Measurements from ENCODE around the gene UST. TPM values are rescaled to one million over a fixed set of nuclear protein-coding genes. Genes with fewer than 3 reads are reported as not detected.

Gene UST
- total and polyA plus RNA-seq, 9 of the 15 experiments (the other 6 are each of a cell fraction or from before 2014, with no cell fraction given): 0.04 to 0.10 TPM; not detected in 7

- Histone ChIP-seq H3K9me1 (ENCODE audit: control insufficient read depth, insufficient read depth, low read length) (no peaks in the 10 kb centered on the region), H3K4me1 (replicated peaks in 1 of 2; ENCODE audit: control insufficient read depth in 2 of 2, insufficient read depth in 2 of 2, low read length in 2 of 2) (no peaks in the 10 kb centered on the region), H3K9ac (ENCODE audit: insufficient read depth in 1 of 2, low read depth in 2 of 2, low read length in 2 of 2) (no peak overlapping the region), H3K9me3 (replicated peaks; ENCODE audit: control insufficient read depth, insufficient read depth, low read depth, low read length) (0 out of 2 replicates have a peak, but pooled peaks cover 2% of the 10 kb centered on the region), H3K79me2 (ENCODE audit: control insufficient read depth, insufficient read depth, low read length) (no peaks in the 10 kb centered on the region), H3K4me2 (ENCODE audit: insufficient read depth, low read length) (no peak overlapping the region), H3K36me3 (ENCODE audit: control insufficient read depth, insufficient read depth, low read length) (no peaks in the 10 kb centered on the region), H3K27me3 (ENCODE audit: control insufficient read depth in 2 of 2, insufficient read depth in 2 of 2, low read length in 2 of 2) (no peaks in the 10 kb centered on the region), H2AFZ (ENCODE audit: low read depth, low read length) (no peak overlapping the region), H3K4me3 (no peak overlapping the region), H3K27ac (ENCODE audit: extremely low read depth, low read depth, low read length) (no peak overlapping the region), H4K20me1 (replicated peaks; ENCODE audit: control insufficient read depth, insufficient read depth, low read length) (no peaks in the 10 kb centered on the region)
- DNase-seq (ENCODE audit: extremely low read depth in 1 of 4, low spot score in 3 of 4): no peak
- BruUV-seq (replicated peaks): no TSS peak
- no peak for FAIRE-seq
- CTCF ChIA-PET (ENCODE audit: low intra/inter-chr PET ratio): no interaction called here
- TF ChIP-seq SIRT6 (IDR thresholded peaks at IDR 0.05; ENCODE audit: low read depth, low read length) (no peak), EP300 (IDR thresholded peaks at IDR 0.05; ENCODE audit: low read length) (no peak), KAT2B (IDR thresholded peaks at IDR 0.05; ENCODE audit: low read depth, low read length) (no peak), FOXM1 (IDR thresholded peaks at IDR 0.05; ENCODE audit: low read depth) (no peak), FOXM1 (CRISPR knock-in tag; IDR thresholded peaks at IDR 0.05; ENCODE audit: low read depth) (no peak)
- in situ Hi-C loops (cut with MboI): no loop called here
- intact Hi-C loops (cut with micrococcal nuclease): no loop called here
- ATAC-seq: no peak
- POLR2A ChIA-PET: interaction anchor here (0.6 kb wide), 1 partner anchor 15 kb away, joined by 3 read pairs; no protein-coding TSS in a partner anchor
- WGBS (ENCODE audit: insufficient coverage, low coverage, missing lambda C conversion rate): 6% methylated on average over 3 of the region's 3 CpGs
These were observed 70.9 kb downstream of the UST start for GRCh38 chr6:148817689-148818088.

- POLR2A ChIA-PET: no interaction called here
- no TSS peak for BruUV-seq (replicated peaks)
- CTCF ChIA-PET (ENCODE audit: low intra/inter-chr PET ratio): no interaction called here
- in situ Hi-C loops (cut with MboI) (no loop called here), intact Hi-C loops (cut with micrococcal nuclease) (no loop called here)
- Histone ChIP-seq H3K9me3 (replicated peaks; ENCODE audit: control insufficient read depth, insufficient read depth, low read depth, low read length) (0 out of 2 replicates have a peak, but pooled peaks cover 2% of the 10 kb centered on the region), H4K20me1 (replicated peaks; ENCODE audit: control insufficient read depth, insufficient read depth, low read length) (no peaks in the 10 kb centered on the region), H3K9me1 (ENCODE audit: control insufficient read depth, insufficient read depth, low read length) (no peaks in the 10 kb centered on the region), H3K4me2 (ENCODE audit: insufficient read depth, low read length) (no peak overlapping the region), H3K36me3 (ENCODE audit: control insufficient read depth, insufficient read depth, low read length) (no peaks in the 10 kb centered on the region), H3K4me3 (no peak overlapping the region), H3K27ac (ENCODE audit: extremely low read depth, low read depth, low read length) (no peak overlapping the region), H3K9ac (ENCODE audit: insufficient read depth in 1 of 2, low read depth in 2 of 2, low read length in 2 of 2) (no peak overlapping the region), H3K4me1 (replicated peaks in 1 of 2; ENCODE audit: control insufficient read depth in 2 of 2, insufficient read depth in 2 of 2, low read length in 2 of 2) (no peaks in the 10 kb centered on the region), H3K79me2 (ENCODE audit: control insufficient read depth, insufficient read depth, low read length) (no peaks in the 10 kb centered on the region), H3K27me3 (ENCODE audit: control insufficient read depth in 2 of 2, insufficient read depth in 2 of 2, low read length in 2 of 2) (no peaks in the 10 kb centered on the region), H2AFZ (ENCODE audit: low read depth, low read length) (no peak overlapping the region)
- WGBS (ENCODE audit: insufficient coverage, low coverage, missing lambda C conversion rate): 1% methylated on average over 7 of the region's 7 CpGs
- no peak for DNase-seq (ENCODE audit: extremely low read depth in 1 of 4, low spot score in 3 of 4)
- no peak for ATAC-seq
- FAIRE-seq: no peak
- no peak for TF ChIP-seq PATZ1 (CRISPR knock-in tag; IDR thresholded peaks at IDR 0.05; ENCODE audit: borderline replicate concordance)
- TF ChIP-seq TCFL5 (CRISPR knock-in tag; conservative IDR thresholded peaks at IDR 0.05): no peak
- TF ChIP-seq COPS2 (conservative IDR thresholded peaks at IDR 0.05): no peak
- no peak for TF ChIP-seq JUN (IDR thresholded peaks at IDR 0.05; ENCODE audit: borderline replicate concordance, low read depth, low read length)
- TF ChIP-seq JUN (CRISPR knock-in tag; IDR thresholded peaks at IDR 0.05; ENCODE audit: borderline replicate concordance): no peak
- TF ChIP-seq POU5F1 (IDR thresholded peaks at IDR 0.05; ENCODE audit: borderline replicate concordance, low read depth, low read length, partially characterized antibody): no peak
- no peak for TF ChIP-seq PHF8 (IDR thresholded peaks at IDR 0.05; ENCODE audit: borderline replicate concordance, low read length)
- TF ChIP-seq NFRKB (IDR thresholded peaks at IDR 0.05; ENCODE audit: low read depth): no peak
These were observed 72.2 kb downstream of the UST start for GRCh38 chr6:148818939-148819575.
